GM21381 (cell line): ENCODE measurements around the gene DCAF11.
A peak's percentile ranks its signal among the peaks of the same experiment; 100 is the strongest.
"Not testable (repeated sequence)": the region's sequence is repeated elsewhere in the genome, so short reads cannot be mapped to it uniquely, and the experiment has no call there.

Source experiments
- ATAC-seq: cut with Tn5 transposase; IDR thresholded peaks from one replicate; pipeline ENCODE4 v1.9.1; 2021; ENCODE audit warnings: mild to moderate bottlenecking, moderate library complexity; ENCODE audit not compliant: unreplicated experiment

The DCAF11 gene

GRCh38 chr14:24095271-24096068 lies 19.1 kb upstream of the DCAF11 start:
- peak; percentile 54 for ATAC-seq

GRCh38 chr14:24096545-24097181 lies 17.9 kb upstream of the DCAF11 start:
- no peak for ATAC-seq

GRCh38 chr14:24098229-24098926 lies 16.2 kb upstream of the DCAF11 start:
- ATAC-seq: no peak

- no peak for ATAC-seq
Measured at GRCh38 chr14:24098927-24099813, 15.4 kb upstream of the DCAF11 start.

GRCh38 chr14:24100197-24100981 lies 14.2 kb upstream of the DCAF11 start:
- ATAC-seq: no peak

- no peak for ATAC-seq
Measured at GRCh38 chr14:24100982-24101494, 13.5 kb upstream of the DCAF11 start.

- no peak for ATAC-seq
Measured at GRCh38 chr14:24102357-24103048, 12.1 kb upstream of the DCAF11 start.

GRCh38 chr14:24103451-24103850 lies 11.1 kb upstream of the DCAF11 start:
- ATAC-seq: no peak

GRCh38 chr14:24105609-24106239 lies 8.9 kb upstream of the DCAF11 start:
- ATAC-seq: not testable (repeated sequence)

GRCh38 chr14:24106672-24107271 lies 7.8 kb upstream of the DCAF11 start:
- no peak for ATAC-seq

GRCh38 chr14:24108336-24108874 lies 6.2 kb upstream of the DCAF11 start:
- no peak for ATAC-seq

- ATAC-seq: no peak
Measured at GRCh38 chr14:24110060-24110459, 4.5 kb upstream of the DCAF11 start.

- ATAC-seq: no peak
Measured at GRCh38 chr14:24110523-24110922, 4.1 kb upstream of the DCAF11 start.

- no peak for ATAC-seq
Measured at GRCh38 chr14:24113379-24113800, 1.2 kb upstream of the DCAF11 start.

- peak; percentile 32 for ATAC-seq
Measured at GRCh38 chr14:24113801-24114531, 611 bp upstream of the DCAF11 start.

- ATAC-seq: no peak
Measured at GRCh38 chr14:24115422-24116127, 998 bp downstream of the DCAF11 start.
